Natural killer cell treated with Interleukin-12 subunit alpha and Interleukin-12 subunit beta and Interleukin-15 and Interleukin-18, amount 100 ng/mL, for 72 hours (primary cell): ENCODE measurements around the gene ADAP1. TPM values are rescaled to one million over a fixed set of nuclear protein-coding genes. Genes with fewer than 3 reads are reported as not detected.
A peak's percentile ranks its signal among the peaks of the same experiment; 100 is the strongest.

ENCODE experiments used
- ATAC-seq, 2 donors: fragments of 150-1000 bp; cut with Tn5 transposase in 1 of 2; sonication (Bioruptor Pico), chemical (Tn5 transposase) in 1 of 2; 2 replicates each; pipeline ENCODE4 v1.10.0; 2021
- DNase-seq: peaks from one replicate; pipeline ENCODE4 v3.0.0; 2022; ENCODE audit warnings: low spot score
- H3K27ac Mint-ChIP-seq, 2 donors: 1 replicate in 1 of 2; 2 replicates in 1 of 2; pipeline ENCODE4 v1.8.0; 2022; ENCODE audit warnings: mixed read lengths in 2 of 2, mild to moderate bottlenecking in 1 of 2, moderate library complexity in 1 of 2
- H3K27me3 Mint-ChIP-seq, 2 donors: 1 replicate in 1 of 2; 2 replicates in 1 of 2; pipeline ENCODE4 v1.8.0; 2022; ENCODE audit warnings: mixed read lengths in 2 of 2
- H3K36me3 Mint-ChIP-seq: one replicate; pipeline ENCODE4 v1.8.0; 2022; ENCODE audit warnings: mixed read lengths
- H3K4me1 Mint-ChIP-seq, 2 donors: 1 replicate in 1 of 2; 2 replicates in 1 of 2; pipeline ENCODE4 v1.8.0; 2022; ENCODE audit warnings: low read depth in 2 of 2, mixed read lengths in 2 of 2, mild to moderate bottlenecking in 1 of 2
- H3K4me3 Mint-ChIP-seq: one replicate; pipeline ENCODE4 v1.8.0; 2022; ENCODE audit warnings: mixed read lengths
- H3K9me3 Mint-ChIP-seq: 2 replicates; pipeline ENCODE4 v1.8.0; 2022; ENCODE audit warnings: mixed read lengths
- total RNA-seq, 2 donors: library from RNA; stranded (reverse); gene quantifications; one replicate each; pipeline ENCODE4 v1.2.3, GENCODE V29; 2022

Gene ADAP1
- total RNA-seq, 2 donors from 2014 or later, result 70.6 to 161 TPM

GRCh38 chr7:974172-974571 is 19.7 kb upstream of the ADAP1 start:
- Mint-ChIP-seq H3K36me3 (peaks cover 6% of the 10 kb centered on the region), H3K4me1 (peaks cover 17 to 19% of the 10 kb centered on the region in 2 donors), H3K4me3 (peak overlapping the region; percentile 95), H3K27me3 (no peaks in the 10 kb centered on the region), H3K27ac (peak overlapping the region; percentile 81 to 93), H3K9me3 (no peaks in the 10 kb centered on the region)
- no peak for DNase-seq
- no peak for ATAC-seq

DNA sequence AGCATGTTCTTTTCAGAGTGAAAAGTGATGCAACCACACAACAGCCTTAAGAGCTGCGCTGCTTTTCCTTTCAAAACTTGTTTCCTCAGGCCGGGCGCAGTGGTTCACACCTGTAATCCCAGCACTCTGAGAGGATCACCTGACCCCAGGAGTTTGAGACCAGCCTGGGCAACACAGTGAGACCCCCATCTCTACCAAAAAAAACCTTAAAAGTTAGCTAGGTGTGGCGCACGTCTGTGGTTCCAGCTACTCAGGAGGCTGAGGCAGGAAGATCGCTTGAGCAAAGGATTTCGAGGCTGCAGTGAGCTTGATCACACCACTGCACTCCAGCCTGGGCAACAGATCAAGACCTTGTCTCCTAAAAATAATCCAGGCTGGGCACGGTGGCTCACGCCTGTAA is 18.8 kb upstream of the ADAP1 start:
- H3K4me3 Mint-ChIP-seq, result peak overlapping the region; percentile 49
- H3K9me3 Mint-ChIP-seq, result no peaks in the 10 kb centered on the region
- ATAC-seq (no peak), DNase-seq (no peak)
- no peak overlapping the region for H3K27ac Mint-ChIP-seq
- H3K27me3 Mint-ChIP-seq, result no peaks in the 10 kb centered on the region
- H3K36me3 Mint-ChIP-seq, result peaks cover 6% of the 10 kb centered on the region
- peaks cover 17 to 19% of the 10 kb centered on the region in 2 donors for H3K4me1 Mint-ChIP-seq

DNA sequence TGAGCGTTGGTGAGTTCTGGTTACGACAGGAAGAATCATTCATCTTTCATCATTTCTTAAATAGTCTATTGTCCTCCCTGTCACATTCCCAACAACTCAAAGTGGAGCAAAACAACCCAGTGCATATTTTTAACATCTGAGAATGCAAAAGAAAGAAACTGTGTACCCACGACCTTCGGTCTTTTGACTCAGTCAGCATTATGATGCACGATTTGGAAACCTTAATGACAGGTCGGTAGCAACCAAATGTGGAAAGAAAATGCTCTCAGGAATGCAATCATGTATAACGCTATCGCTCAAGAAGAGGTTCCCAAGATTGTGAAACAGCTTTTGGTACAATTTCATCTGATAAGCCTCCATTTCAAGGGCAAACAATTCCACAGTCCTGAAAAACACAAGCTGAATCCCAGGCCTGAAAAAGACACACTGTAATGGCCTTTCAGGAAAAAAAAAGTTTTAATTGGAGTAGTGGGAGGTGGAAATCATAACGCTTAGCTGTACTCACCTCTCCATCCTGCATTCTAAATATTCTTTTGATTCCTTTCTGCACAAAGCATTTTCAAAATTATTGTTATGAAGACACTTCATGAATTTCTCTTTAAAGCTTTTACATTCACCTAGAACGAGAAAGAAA is 18.3 kb upstream of the ADAP1 start:
- H3K36me3 Mint-ChIP-seq, result peaks cover 6% of the 10 kb centered on the region
- H3K27ac Mint-ChIP-seq, result no peak overlapping the region
- H3K9me3 Mint-ChIP-seq, result no peaks in the 10 kb centered on the region
- peak overlapping the region; percentile 49 for H3K4me3 Mint-ChIP-seq
- no peak for DNase-seq
- no peak for ATAC-seq
- peaks cover 17 to 19% of the 10 kb centered on the region in 2 donors for H3K4me1 Mint-ChIP-seq
- H3K27me3 Mint-ChIP-seq, result no peaks in the 10 kb centered on the region

- no peak overlapping the region for H3K4me3 Mint-ChIP-seq
- peaks cover 6% of the 10 kb centered on the region for H3K36me3 Mint-ChIP-seq
- ATAC-seq, result no peak
- DNase-seq, result no peak
- no peak overlapping the region for H3K27ac Mint-ChIP-seq
- H3K9me3 Mint-ChIP-seq, result no peaks in the 10 kb centered on the region
- H3K27me3 Mint-ChIP-seq, result no peaks in the 10 kb centered on the region
- H3K4me1 Mint-ChIP-seq, result peaks cover 17 to 19% of the 10 kb centered on the region in 2 donors
These were observed 17.6 kb upstream of the ADAP1 start for GRCh38 chr7:972110-972509.

DNA sequence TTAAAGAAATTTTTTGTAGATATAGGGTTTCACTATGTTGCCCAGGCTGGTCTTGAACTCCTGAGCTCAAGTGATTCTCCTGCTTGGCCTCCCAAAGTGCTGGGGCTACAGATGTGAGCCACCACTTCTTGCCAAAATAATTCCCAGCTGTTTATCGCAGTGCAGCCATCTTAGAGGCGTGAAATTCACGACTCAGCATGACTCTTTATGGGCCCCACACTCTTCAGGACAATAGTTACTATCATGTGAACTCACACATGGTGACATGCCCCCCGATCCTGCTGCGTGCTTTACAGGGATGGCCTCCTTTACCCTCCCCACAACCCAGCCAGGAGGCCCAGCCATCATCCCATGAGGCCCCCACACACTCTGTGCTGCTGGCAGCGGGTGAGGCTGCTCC is 16.3 kb upstream of the ADAP1 start:
- H3K4me3 Mint-ChIP-seq, result no peak overlapping the region
- H3K9me3 Mint-ChIP-seq, result no peaks in the 10 kb centered on the region
- no peak overlapping the region for H3K27ac Mint-ChIP-seq
- no peaks in the 10 kb centered on the region for H3K27me3 Mint-ChIP-seq
- peaks cover 23 to 25% of the 10 kb centered on the region in 2 donors for H3K4me1 Mint-ChIP-seq
- DNase-seq, result no peak
- no peak for ATAC-seq
- peaks cover 10% of the 10 kb centered on the region for H3K36me3 Mint-ChIP-seq

- Mint-ChIP-seq H3K9me3 (no peaks in the 10 kb centered on the region), H3K27ac (no peak overlapping the region), H3K4me3 (no peak overlapping the region), H3K4me1 (peaks cover 25 to 28% of the 10 kb centered on the region in 2 donors), H3K27me3 (no peaks in the 10 kb centered on the region), H3K36me3 (peaks cover 10% of the 10 kb centered on the region)
- no peak for ATAC-seq
- DNase-seq, result no peak
These were observed 14.9 kb upstream of the ADAP1 start for GRCh38 chr7:969403-969802.

DNA sequence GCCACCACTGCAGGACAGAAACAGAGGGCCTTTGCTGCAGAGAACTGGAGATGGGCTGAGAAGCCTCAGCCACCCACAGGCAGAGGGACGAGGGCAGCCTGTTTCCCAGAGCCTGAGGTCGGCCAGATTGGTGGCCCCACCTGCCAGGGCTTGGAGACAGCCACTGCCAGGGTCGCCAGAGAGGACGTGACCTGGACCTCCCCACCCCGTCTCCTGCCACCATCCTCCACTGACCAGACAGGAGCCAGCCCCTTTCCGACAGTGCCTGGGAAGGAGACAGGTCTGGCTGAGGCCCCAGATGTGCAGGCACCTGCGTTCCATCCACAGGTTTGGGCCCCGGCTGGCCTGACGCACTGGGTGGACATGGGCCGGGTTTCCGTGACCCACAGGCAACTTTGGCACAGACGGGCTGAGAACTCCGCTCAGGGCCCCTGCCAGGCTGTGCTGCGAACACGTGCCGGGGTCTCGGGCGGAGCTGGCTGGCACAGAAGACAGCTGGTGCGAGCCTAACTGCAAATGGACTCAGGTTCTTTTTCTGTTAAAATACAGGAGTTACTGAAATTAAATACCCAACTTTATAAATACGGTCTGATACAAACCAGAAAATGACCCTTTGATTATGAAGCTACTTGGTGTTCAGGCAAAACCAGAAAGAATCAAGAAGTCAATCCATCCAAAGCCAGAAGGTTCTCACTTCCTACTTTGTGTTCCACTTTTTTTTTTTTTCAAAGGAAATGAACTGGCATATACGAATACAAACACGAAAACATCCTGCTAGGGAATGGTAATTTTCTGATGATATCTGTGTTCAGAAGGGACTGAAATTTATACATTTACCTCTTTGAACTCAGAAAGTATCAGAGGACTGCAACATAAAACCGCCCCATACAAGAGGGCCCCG is 14.0 kb upstream of the ADAP1 start:
- Mint-ChIP-seq H3K9me3 (no peaks in the 10 kb centered on the region), H3K4me3 (no peak overlapping the region), H3K27ac (no peak overlapping the region), H3K4me1 (peaks cover 25 to 33% of the 10 kb centered on the region in 2 donors), H3K36me3 (peaks cover 10% of the 10 kb centered on the region), H3K27me3 (no peaks in the 10 kb centered on the region)
- DNase-seq (no peak), ATAC-seq (no peak)

DNA sequence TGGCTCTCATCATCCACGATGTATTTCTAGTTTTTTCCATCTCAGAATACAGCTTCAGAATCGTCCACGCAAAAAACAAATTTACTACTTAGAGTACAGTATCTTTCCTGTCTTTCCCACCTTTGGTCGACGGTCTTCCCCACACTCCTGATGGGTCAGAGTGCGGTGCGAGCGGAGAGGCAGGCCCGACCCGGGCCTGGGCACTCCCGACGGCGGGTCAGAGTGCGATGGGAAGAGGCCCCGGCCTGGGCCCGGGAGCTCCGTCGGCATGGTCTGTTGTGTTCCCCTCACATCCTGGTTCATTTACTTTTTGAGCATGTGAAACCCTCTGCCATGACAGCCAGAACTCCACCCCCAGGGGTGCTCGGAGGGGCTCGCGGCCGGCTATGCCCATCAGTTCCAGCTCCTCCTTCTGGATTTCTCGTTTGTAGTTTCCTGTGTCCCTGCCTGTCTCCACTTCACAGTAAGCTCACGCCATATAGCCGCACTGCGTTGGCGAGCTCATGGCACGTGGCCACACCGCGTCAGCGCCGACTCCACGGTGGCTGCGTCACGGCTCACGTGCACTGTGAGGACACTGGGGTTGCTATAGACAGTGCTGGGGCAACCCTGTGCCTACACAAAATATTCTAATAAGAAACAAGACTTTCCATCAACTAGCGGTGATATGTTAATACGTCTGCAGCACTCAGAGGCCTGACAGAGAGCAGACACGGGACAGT is 13.0 kb upstream of the ADAP1 start:
- Mint-ChIP-seq H3K4me3 (no peak overlapping the region), H3K36me3 (peaks cover 10% of the 10 kb centered on the region), H3K4me1 (peaks cover 26 to 32% of the 10 kb centered on the region in 2 donors), H3K9me3 (no peaks in the 10 kb centered on the region), H3K27ac (no peak overlapping the region), H3K27me3 (no peaks in the 10 kb centered on the region)
- ATAC-seq, result no peak
- no peak for DNase-seq

DNA sequence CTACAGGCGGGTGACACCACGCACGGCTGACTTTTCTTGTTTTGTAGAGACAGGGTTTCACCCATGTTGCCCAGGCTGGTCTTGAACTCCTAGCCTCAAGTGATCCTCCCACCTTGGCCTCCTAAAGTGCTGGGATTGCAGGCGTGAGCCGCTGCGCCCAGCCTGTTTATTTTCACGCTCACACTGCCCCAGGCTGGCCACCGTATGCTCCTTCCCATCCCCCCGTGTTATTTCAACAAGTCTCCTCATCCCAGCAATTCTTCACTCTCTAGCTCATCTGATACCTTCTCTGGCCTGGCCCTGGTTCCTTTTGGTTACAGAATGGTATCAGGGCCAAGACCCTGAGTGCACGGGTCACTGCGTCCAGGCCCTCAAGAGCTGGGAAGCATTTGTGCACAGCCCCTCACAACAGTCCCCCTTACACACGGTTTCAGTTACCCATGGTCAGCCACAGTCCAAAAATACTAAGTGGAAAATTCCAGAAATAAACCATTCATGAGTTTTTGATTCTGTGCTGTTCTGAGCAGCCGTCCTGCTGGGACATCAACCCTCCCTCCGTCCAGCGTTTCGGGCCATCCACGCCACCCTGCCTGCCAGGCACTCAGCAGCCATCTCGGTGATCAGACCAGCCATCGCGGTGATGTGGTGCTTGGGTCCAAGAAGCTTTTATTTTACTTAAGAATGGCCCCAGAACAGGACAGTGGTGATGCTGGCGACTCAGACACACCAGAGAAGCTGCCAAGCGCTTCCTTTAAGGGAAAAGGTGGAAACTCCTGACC is 12.0 kb upstream of the ADAP1 start:
- Mint-ChIP-seq H3K4me3 (no peak overlapping the region), H3K36me3 (peaks cover 10% of the 10 kb centered on the region), H3K27me3 (no peaks in the 10 kb centered on the region), H3K9me3 (no peaks in the 10 kb centered on the region), H3K4me1 (peaks cover 26 to 27% of the 10 kb centered on the region in 2 donors), H3K27ac (peak overlapping the region; percentile 33 to 54)
- no peak for ATAC-seq
- no peak for DNase-seq

GRCh38 chr7:964401-965231 is 10.1 kb upstream of the ADAP1 start:
- no peak for ATAC-seq
- H3K9me3 Mint-ChIP-seq, result no peaks in the 10 kb centered on the region
- peaks cover 4% of the 10 kb centered on the region for H3K36me3 Mint-ChIP-seq
- H3K27me3 Mint-ChIP-seq, result no peaks in the 10 kb centered on the region
- peak overlapping the region in 1 of 2 donors; percentile 37 for H3K27ac Mint-ChIP-seq
- peak; percentile 53 for DNase-seq
- H3K4me3 Mint-ChIP-seq, result no peak overlapping the region
- peaks cover 20% of the 10 kb centered on the region in 2 donors for H3K4me1 Mint-ChIP-seq

DNA sequence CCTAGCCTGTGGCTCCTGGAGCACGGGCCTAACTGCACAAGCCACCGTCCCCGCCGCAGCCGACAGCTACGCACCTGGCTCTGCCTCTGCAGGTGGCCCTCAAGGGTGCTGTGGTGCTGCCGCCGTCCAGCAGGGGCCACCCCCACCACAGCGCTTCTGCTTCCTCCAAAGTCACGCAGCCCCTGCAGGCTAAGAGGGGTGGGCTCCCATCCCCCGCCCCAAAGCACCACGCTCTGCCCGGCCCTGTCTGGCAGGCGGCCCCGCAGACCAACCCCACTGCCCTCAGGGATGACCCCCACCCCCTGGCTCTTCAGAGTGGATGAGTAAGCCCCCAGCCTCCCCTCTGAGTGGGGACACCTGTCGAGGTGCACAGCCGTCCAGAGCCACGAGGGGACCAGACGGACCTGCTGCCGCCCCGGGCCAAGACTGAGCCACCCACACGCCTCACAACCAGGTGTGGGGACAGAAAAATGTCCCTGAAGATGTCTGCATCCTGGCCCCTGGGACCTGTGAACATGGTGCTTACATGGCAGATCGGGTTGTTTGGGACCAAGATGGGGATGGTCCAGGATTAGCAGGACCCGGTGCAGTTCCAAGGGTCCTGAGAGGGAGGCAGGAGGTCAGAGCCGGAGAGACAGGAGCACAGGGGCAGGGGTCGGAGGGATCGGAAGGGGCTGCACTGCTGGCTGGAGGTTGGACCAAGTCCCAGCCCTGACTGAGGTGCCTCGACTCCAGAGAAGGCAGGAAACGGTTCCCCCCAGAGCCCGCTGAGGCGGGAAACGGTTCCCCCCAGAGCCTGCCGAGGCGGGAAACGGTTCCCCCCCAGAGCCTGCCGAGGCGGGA is 9.0 kb upstream of the ADAP1 start:
- H3K4me3 Mint-ChIP-seq, result peak overlapping the region; percentile 12
- ATAC-seq, result peak in 1 of 2 donors; percentile 12
- no peaks in the 10 kb centered on the region for H3K9me3 Mint-ChIP-seq
- no peak overlapping the region for H3K27ac Mint-ChIP-seq
- DNase-seq, result peak; percentile 59
- H3K27me3 Mint-ChIP-seq, result no peaks in the 10 kb centered on the region
- H3K36me3 Mint-ChIP-seq, result peaks cover 4% of the 10 kb centered on the region
- H3K4me1 Mint-ChIP-seq, result peaks cover 20% of the 10 kb centered on the region in 2 donors
